IPS-NIHi11 (cell line): ENCODE data around the gene XRRA1.
A peak's percentile ranks its signal among the peaks of the same experiment; 100 is the strongest.
"Not testable (repeated sequence)": the region's sequence is repeated elsewhere in the genome, so short reads cannot be mapped to it uniquely, and the experiment has no call there.

Experiments
- DNase-seq: peaks from one replicate; pipeline ENCODE4 v3.0.0; 2012; ENCODE audit warnings: mixed read lengths, low spot score

XRRA1 gene

GRCh38 chr11:74948898-74949752 lies at the start of gene XRRA1, which contains the start of gene SPCS2:
TSS of gene XRRA1 (minus strand) at chr11:74949091. CDS start at chr11:74940878, 8,213 bp downstream.
TSS of gene SPCS2 (plus strand) at chr11:74949266. CDS start at chr11:74949286, 20 bp downstream.
- peak; percentile 98 for DNase-seq

DNA sequence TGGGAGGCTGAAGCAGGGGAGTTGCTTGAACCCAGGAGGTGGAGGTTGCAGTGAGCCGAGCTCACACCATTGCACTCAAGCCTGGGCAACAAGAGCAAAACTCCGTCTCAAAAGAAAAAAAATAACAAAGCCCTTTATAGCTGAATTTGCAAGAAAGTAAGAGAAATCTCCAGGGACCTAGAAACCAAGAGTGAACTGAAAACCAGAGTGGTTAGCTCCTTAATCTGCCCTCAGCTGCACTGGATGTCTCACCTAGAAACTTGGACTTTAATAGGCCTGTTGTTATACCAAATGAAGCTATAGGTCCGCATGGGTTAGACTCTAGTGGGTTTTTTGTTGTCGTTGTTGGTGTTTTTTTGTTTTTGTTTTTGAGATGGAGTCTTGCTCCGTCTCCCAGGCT lies 44.0 kb upstream of the XRRA1 start:
- no peak for DNase-seq

DNA sequence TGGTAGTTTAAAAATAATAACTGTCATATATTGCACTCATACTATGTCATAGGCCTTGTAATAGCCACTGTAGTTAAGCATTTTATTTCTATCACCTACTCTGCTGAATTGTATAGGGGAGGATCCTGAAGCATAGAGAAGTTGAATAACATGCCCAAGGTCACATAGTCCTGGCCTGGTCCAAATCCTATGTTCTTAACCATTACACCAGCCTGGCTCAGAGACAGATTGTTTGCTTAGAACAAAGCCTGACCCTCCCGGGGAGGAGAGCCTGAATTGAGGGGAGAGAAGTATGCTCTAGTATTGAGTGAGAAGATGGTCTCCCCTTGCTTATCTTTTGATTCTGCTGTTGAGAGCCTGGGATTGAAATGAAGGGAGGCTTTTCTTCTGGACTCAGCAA lies 42.0 kb upstream of the XRRA1 start:
- DNase-seq = no peak

- not testable (repeated sequence) for DNase-seq
Measured at GRCh38 chr11:74990150-74990549, 41.3 kb upstream of the XRRA1 start.

GRCh38 chr11:74989260-74989638 lies 40.4 kb upstream of the XRRA1 start:
- DNase-seq = no peak

GRCh38 chr11:74988541-74989259 lies 39.8 kb upstream of the XRRA1 start, which contains the start of gene NEU3:
TSS of gene NEU3 (plus strand) at chr11:74988933. CDS start at chr11:74989061, 128 bp downstream.
- peak; percentile 93 for DNase-seq

DNA sequence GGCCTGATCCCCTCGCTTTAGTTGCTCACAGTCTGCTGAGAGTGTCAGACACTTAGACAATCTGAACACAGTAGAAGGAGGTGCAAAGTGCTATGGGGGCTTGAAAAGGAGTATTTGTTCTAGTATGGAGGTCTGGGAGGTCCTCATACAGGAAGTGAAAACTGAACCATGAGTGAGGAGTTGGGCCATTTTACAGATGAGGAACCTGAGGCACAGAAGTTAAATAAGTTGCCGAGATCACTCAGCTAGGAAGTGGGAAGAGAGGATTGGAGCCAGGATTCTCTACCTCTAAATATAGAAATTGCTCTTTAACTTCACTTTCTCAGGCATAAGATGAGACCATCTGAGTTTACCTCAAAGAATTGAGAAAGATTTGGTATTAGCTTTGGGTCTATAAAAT lies 35.8 kb upstream of the XRRA1 start:
- DNase-seq = no peak

GRCh38 chr11:74984070-74984469 lies 35.2 kb upstream of the XRRA1 start:
- DNase-seq = no peak

- DNase-seq = no peak
Measured at GRCh38 chr11:74981888-74982287, 33.0 kb upstream of the XRRA1 start.

DNA sequence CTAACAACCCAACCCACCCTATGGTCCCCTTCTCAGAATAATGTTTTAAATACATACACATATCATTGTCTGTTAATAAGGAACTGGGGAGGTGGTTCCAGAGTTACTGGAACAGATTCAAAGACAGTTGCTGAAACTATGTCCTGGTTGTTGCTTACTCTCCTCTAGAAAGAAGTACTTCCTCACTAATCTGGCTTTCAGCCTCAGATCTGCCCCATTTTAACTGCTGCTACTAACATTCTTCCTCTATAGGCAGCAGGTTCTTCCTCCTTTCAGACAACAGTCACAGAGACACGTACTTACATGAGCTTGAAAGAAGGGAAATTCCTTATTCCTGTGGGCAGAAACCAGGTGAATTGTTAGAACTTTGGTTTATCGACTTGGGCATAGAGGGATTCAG lies 31.7 kb upstream of the XRRA1 start:
- DNase-seq = no peak

DNA sequence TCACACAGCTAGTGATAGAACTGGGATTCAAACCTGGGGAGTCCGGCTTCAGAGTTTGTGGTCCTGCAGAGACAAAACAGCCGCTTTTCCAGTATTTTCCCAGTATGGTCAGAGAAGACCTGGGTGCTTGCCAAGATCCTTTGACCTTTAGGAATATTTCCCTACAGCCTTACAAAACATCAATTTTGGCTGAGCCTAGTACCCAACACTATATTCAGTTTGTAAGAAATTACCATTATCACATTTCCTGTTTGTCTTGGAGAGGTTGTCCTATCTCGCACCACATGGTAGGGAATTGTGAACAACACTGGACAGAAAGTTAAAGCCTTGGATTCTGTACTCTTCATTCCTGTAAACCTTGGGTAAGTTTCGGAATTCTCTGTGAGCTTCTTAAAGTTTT lies 29.1 kb upstream of the XRRA1 start:
- DNase-seq = no peak

- DNase-seq = no peak
Measured at GRCh38 chr11:74971424-74971823, 22.5 kb upstream of the XRRA1 start.

- no peak for DNase-seq
Measured at GRCh38 chr11:74970852-74971395, 22.0 kb upstream of the XRRA1 start.

DNA sequence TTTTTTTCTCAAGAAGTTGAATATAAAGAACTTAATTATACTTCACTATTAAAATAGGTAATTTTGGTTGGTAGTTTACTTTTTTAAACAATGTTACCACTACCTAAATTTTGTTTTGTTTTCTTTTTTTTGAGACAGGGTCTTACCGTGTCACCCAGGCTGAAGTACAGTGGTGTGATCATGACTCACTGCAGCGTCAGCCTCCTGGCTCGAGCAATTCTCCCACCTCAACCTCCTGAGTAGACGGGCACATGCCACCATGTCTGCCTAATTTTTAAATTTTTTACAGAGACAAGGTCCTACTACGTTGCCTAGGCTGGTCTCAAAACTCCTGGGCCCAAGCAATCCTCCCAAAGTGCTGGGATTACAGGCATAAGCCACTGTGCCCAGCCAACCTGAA lies 17.8 kb upstream of the XRRA1 start:
- no peak for DNase-seq

GRCh38 chr11:74960128-74960527 lies 11.2 kb upstream of the XRRA1 start:
- DNase-seq = not testable (repeated sequence)

DNA sequence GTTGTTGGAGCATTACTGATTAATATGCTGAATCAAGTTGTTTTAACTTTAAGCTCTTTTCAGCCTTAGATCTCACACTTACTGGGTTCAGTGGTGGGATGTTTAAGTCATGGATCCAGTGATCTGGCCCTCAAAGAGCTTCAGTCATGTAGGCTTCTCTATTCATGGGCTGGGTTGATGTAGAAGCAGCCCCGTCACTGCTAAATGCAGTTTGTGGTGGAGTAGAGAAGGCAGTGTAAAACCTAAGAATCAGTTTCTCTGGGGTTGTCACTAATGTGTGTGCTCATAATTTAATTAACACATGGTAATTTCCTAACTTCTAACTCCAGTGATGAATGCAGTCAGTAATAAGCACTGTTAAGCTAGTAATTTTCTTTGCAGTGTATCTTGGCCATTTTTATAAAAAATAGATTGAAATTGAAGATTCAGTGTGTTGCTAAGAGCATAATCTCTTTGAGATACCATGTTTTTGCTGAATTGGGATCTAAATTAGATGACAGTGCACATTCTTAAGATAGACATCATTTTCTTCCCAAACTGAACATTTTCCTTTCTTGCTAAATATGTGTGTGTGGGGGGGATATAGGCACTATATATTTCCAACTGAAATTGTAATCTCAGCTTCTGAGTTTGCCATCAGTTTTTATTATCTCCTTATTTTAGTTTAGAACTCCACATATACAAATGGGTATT lies 9.2 kb upstream of the XRRA1 start:
- DNase-seq = no peak

GRCh38 chr11:74956397-74957015 lies 7.6 kb upstream of the XRRA1 start:
- DNase-seq = no peak

DNA sequence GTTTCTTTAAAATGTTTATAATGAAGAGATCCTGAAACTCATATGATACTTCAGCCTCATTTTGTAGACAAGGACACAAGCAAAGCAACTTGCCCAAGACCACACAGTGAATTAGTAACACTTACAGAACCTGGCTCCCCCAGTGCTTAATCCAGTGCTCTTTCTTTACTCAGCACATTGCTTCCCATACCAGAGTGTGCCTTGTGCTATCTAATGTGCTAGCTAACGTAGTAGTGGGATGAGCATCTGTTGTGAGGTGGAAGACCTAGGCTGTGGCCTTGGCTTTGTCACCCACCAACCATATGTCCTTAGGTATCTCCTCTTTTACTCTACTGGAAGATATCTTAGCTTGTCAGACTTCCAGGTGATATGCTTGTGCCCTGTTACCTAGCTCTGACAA lies 5.3 kb upstream of the XRRA1 start:
- no peak for DNase-seq

DNA sequence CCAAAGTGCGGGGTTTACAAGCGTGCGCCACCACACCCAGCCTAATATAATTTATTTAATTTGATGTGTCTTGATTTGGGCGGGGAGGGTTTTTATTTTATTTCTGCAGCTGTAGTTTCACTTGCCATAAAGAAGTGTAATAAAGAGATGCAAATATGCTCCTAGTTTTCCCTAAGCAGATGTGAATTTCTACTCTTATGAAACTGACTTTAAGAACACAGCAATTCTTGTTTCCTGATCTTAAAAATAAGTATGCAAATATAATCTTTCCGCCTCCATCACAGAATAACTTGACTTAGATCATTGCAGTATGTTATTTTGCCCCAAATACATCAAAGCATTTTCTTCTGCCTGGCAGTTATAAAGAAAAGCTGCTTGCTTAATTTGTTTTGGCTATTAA lies 4.6 kb upstream of the XRRA1 start:
- no peak for DNase-seq

- DNase-seq = no peak
Measured at GRCh38 chr11:74952752-74953151, 3.9 kb upstream of the XRRA1 start.

GRCh38 chr11:74951226-74951625 lies 2.3 kb upstream of the XRRA1 start:
- DNase-seq = no peak
